Sciatic nerve (tissue), 2 donors: ENCODE measurements around the gene VMP1. TPM values are rescaled to one million over a fixed set of nuclear protein-coding genes. Genes with fewer than 3 reads are reported as not detected.
"Not testable (repeated sequence)": the region's sequence is repeated elsewhere in the genome, so short reads cannot be mapped to it uniquely, and the experiment has no call there.

Experiments used
- ATAC-seq: fragments of 200-7000 bp; cut with Tn5 transposase; one replicate; pipeline ENCODE4 v1.9.1; 2020; ENCODE audit warnings: mild to moderate bottlenecking, moderate library complexity
- DNase-seq: peaks from one replicate; pipeline ENCODE4 v3.0.0-alpha.2; 2020; ENCODE audit warnings: low spot score
- intact Hi-C: fragments of 100-400 bp; cut with DNase I; formaldehyde crosslinking; loops from one replicate; pipeline ENCODE4 v1.14.2; 2022
- total RNA-seq: library from RNA; stranded (reverse); fragmentation: NEBNext Ultra II Directional; extraction: Animal tissue kit (Norgen Biotek cat#: 25700); gene quantifications from one replicate; pipeline ENCODE4 v1.2.1, GENCODE V29; 2021
- donor health status: DM: no; HTN: no; CAD: no.
- donor health status: DM: no; HTN: no; CAD: no.

The VMP1 gene
- total RNA-seq, 1 donor from 2014 or later, result 236 TPM

DNA sequence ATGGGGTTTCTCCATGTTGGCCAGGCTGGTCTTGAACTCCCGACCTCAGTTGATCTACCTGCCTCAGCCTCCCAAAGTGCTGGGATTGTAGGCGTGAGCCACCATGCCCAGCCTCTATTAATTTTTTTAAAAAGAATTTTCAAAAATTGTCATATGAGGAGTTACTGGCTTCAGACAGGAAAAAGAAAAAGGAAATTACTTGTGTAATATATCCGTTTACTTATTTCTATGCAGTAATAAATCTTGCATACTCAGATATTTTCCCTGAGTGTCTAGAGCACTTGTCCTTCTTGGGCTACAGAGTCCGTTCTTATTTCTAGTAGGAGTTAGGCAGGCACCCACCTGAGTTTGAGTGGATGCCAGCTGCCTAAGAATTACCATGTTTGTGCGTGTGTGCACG, 85.8 kb downstream of the VMP1 start:
- DNase-seq, result no peak
- intact Hi-C loops, result no loop called here
- ATAC-seq, result no peak

- no peak for DNase-seq
- intact Hi-C loops, result no loop called here
- no peak for ATAC-seq
These were observed 88.7 kb downstream of the VMP1 start for GRCh38 chr17:59796138-59796537.

DNA sequence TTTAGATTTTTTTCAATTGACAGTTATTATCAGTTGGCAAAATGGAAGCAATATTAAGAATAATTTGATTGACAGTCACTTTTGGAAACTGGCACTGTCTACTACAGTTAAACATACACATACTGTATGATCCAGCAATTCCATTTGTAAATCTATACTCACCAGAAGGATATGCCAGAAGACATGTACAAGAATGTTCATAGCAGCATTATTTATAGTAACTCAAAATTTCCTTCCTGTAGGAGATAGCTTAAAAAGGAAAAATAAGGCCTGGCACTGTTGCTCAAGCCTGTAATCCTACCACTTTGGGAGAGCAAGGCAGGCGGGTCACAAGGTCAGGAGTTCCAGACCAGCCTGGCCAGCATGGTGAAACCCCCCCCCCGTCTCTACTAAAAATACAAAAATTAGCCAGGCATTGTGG, 89.3 kb downstream of the VMP1 start:
- ATAC-seq (no peak), DNase-seq (no peak)
- intact Hi-C loops, result no loop called here

GRCh38 chr17:59798111-59798510, 90.7 kb downstream of the VMP1 start:
- ATAC-seq (no peak), DNase-seq (no peak)
- intact Hi-C loops, result no loop called here

- ATAC-seq (no peak), DNase-seq (no peak)
- intact Hi-C loops, result no loop called here
These were observed 93.1 kb downstream of the VMP1 start for GRCh38 chr17:59800530-59800942.

DNA sequence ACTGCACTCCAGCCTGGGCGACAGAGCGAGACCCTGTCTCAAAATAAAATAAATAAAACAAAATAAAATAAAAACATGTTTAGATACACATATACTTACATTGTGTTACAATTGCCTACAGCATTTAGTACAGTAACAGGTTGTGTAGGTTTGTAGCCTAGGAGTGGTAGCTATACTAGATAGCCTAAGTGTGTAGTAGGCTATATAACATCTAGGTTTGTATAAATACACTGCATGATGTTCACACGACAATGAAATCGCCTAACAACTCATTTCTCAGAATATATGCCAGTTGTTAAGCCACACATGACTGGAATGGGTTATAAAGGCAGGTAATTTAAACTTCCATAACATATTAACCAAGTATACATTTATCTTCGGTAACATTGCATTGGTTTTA, 94.7 kb downstream of the VMP1 start:
- intact Hi-C loops, result no loop called here
- ATAC-seq (no peak), DNase-seq (no peak)

GRCh38 chr17:59804901-59805465, 97.5 kb downstream of the VMP1 start:
- intact Hi-C loops, result no loop called here
- peak; percentile 45 for ATAC-seq
- DNase-seq, result no peak

DNA sequence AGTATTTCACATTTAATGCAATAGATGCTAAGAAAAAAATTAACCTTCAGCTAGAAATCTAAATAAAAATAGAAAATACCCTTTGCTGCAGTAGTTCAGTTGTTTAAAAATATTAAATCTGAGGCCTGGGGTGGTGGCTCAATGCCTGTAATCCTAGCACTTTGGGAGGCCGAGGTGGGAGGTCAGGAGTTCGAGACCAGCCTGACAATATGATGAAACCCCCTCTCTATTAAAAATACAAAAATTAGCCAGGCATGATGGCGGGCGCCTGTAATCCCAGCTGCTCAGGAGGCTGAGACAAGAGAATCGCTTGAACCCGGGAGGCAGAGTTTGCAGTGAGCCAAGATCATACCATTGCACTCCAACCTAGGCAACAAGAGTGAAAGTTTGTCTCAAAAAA, 98.9 kb downstream of the VMP1 start:
- intact Hi-C loops, ATAC-seq, DNase-seq: not testable (repeated sequence)

- ATAC-seq (peak; percentile 44), DNase-seq (no peak)
- intact Hi-C loops, result no loop called here
These were observed 100.5 kb downstream of the VMP1 start for GRCh38 chr17:59807892-59808509.

DNA sequence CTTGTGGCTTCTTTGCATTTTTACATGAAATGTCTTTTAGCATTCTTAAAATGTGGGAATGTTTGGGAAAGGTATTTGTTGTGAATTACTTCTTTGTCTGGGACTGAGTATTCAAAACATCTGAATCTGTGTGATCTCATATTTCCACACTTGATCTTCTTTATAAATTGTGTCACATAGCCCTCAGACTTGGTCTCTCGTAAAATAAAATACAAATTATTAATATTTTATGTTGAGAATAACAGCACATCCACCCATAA, 103.4 kb downstream of the VMP1 start:
- intact Hi-C loops, result no loop called here
- DNase-seq (no peak), ATAC-seq (no peak)

GRCh38 chr17:59811209-59811608, 103.8 kb downstream of the VMP1 start:
- DNase-seq, result no peak
- no peak for ATAC-seq

GRCh38 chr17:59812139-59812538, 104.7 kb downstream of the VMP1 start:
- intact Hi-C loops, result no loop called here
- no peak for ATAC-seq
- DNase-seq, result no peak

More at GRCh38 chr17:59811209-59811608, 103.8 kb downstream of the VMP1 start:
- intact Hi-C loops, result no loop called here

DNA sequence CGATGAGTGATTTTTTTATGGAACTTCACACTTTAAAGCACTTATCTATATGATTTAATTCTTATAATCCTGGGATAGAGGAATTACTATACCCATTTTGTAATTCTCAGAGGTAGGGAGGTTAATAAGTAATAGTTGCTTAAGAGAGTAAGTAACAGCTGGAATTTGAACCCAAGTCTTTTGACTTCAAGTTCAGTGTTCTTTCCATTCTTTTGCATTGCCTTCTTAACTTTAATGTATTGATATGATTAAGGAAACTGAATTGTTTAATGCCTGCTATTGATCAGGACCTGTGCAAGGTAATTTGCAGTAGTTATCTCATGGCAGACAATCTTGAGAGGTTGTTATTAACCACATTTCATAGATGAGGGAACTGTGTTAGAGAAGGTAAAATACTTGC, 106.8 kb downstream of the VMP1 start:
- ATAC-seq (no peak), DNase-seq (no peak)
- intact Hi-C loops, result no loop called here

- intact Hi-C loops, result no loop called here
These were observed 107.2 kb downstream of the VMP1 start for GRCh38 chr17:59814685-59815084.

GRCh38 chr17:59815965-59816364, 108.5 kb downstream of the VMP1 start:
- intact Hi-C loops, result no loop called here
- ATAC-seq (peak; percentile 55), DNase-seq (no peak)

More at GRCh38 chr17:59814685-59815084, 107.2 kb downstream of the VMP1 start:
- ATAC-seq (no peak), DNase-seq (no peak)

- intact Hi-C loops, result no loop called here
- DNase-seq (no peak), ATAC-seq (peak; percentile 60)
These were observed 118.3 kb downstream of the VMP1 start for GRCh38 chr17:59825533-59826322.

DNA sequence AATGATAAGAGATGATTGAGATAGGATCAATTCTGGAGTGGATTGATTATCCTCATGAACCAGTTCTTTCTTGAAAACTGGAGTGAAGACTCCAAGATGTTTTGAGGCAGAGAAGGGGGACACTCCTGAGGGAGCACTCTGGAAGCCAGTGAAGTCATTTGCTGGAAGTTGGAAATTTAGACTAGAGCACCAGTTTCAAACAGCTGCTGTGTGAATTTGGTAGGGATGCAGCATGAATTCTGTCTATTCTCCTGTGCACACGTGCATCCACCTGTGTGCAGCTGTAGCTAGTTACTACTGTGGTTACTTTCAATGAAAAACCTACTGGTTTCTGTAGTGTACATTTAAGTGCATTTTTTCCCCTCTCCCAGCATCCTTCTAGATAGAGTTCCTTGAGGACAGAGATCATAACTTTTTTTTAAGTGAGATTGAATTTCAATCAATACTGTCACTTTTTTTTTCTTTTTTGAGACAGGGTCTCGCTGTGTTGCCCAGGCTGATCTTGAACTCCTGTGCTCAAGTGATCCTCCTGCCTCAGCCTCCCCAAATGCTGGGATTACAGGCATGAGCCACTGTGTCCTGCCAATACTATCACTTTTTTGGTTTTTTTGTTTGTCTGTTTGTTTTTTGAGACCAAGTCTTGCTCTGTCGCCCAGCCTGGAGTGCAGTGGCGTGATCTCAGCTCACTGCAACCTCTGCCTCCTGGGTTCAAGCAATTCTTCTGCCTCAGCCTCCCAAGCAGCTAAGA, 119.4 kb downstream of the VMP1 start:
- intact Hi-C loops, result no loop called here
- ATAC-seq, result no peak
- no peak for DNase-seq

- ATAC-seq, result no peak
- DNase-seq, result no peak
- intact Hi-C loops, result no loop called here
These were observed 120.4 kb downstream of the VMP1 start for GRCh38 chr17:59827721-59828477.

GRCh38 chr17:59828478-59828760, 121.0 kb downstream of the VMP1 start:
- DNase-seq, result no peak
- intact Hi-C loops, result no loop called here
- no peak for ATAC-seq
